Astrocyte of the spinal cord (primary cell): ENCODE data around the gene MYO1G.
A peak's percentile ranks its signal among the peaks of the same experiment; 100 is the strongest.

Experiments used
- DNase-seq: peaks from one replicate; pipeline ENCODE4 v3.0.0; 2011; ENCODE audit warnings: low read depth, low spot score
- H3K4me3 ChIP-seq: 2 replicates; pipeline ENCODE4 v1.5.1; 2011; ENCODE audit warnings: low read depth, mild to moderate bottlenecking, low read length, moderate library complexity
- in situ Hi-C: cut with HindIII; loops from 2 replicates; pipeline ENCODE4 v1.10.0; 2017; ENCODE audit warnings: low sequenced_read_pairs
- TF ChIP-seq, protein P1 (sequence below): IDR thresholded peaks from 2 replicates; pipeline ENCODE4 v1.5.1; 2012; ENCODE audit warnings: low read depth, mild to moderate bottlenecking, low read length, inconsistent platforms

MYO1G gene

DNA sequence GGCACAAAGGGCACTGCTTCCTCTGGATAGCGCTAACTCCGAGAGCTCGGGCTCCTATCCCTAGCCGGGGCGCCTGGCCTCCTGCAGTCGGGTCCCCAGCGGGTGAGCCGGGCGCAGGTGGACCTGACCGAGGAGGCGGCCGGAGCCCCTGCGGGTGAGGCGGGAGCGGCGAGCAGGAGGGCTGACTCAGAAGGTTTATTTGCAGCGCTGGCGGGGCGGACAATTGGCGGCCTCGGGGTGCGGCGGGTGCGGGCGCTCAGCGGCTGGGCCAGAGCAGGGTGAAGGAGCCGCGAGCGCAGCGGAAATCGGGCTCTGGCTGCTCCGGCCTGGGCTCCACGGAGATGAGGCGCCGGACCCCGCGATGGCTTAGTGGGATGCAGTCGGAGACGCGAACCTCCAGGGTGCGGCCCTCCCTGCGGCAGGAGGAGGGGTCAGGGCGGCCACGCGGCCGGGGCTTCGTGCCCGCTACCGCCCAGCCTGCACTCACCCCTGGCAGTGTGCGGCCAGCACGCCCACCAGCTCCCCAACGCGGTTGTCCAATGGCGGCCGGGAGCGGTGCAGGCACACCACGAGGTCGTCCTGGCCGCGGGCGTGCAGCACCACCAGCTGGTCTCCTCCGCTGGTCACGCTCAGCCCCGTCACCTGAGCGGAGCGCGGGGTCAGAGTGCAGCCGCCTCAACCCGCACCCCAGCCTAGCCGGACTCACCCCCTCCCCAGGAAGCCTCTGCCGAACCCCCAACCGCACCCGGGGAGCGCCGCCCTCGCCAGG is 16.1 kb downstream of the MYO1G start:
- in situ Hi-C loops: no loop called here
- DNase-seq: no peak
- TF ChIP-seq, protein P1, sequence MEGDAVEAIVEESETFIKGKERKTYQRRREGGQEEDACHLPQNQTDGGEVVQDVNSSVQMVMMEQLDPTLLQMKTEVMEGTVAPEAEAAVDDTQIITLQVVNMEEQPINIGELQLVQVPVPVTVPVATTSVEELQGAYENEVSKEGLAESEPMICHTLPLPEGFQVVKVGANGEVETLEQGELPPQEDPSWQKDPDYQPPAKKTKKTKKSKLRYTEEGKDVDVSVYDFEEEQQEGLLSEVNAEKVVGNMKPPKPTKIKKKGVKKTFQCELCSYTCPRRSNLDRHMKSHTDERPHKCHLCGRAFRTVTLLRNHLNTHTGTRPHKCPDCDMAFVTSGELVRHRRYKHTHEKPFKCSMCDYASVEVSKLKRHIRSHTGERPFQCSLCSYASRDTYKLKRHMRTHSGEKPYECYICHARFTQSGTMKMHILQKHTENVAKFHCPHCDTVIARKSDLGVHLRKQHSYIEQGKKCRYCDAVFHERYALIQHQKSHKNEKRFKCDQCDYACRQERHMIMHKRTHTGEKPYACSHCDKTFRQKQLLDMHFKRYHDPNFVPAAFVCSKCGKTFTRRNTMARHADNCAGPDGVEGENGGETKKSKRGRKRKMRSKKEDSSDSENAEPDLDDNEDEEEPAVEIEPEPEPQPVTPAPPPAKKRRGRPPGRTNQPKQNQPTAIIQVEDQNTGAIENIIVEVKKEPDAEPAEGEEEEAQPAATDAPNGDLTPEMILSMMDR: peak; percentile 10
- peak overlapping the region; percentile 4 for H3K4me3 ChIP-seq

DNA sequence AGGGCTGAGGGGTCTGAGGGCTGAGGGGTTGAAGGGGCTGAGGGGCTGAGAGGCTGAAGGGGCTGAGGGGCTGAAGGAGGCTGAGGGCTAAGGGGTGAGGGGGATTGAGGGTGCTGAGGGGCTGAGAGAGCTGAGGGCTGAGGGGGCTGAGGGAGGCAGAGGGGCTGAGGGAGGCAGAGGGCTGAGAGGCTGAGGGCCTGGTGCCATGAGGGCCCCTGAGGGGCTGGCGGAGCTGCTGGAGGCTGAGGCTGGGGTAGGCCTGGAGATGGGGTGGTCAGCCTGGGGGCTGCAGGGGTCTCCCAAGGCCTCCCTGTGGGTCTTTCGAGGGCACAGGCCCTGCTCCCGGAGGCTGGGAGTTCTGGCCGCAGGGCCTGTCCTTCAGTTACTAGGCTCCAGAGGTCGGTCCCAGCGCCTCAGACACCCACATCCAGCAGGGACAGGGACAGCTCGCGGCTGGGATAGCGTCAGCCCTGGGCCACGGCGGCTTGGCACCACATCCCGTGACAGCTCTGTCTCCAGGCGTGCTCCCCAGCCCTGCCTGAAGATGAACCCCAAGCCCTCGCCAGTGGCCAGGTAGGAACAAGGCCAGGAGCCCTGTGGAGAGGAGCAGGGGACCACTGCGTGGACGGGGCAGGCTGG is 16.9 kb downstream of the MYO1G start:
- TF ChIP-seq, protein P1: no peak
- H3K4me3 ChIP-seq: no peak overlapping the region
- DNase-seq: no peak
- in situ Hi-C loops: no loop called here

DNA sequence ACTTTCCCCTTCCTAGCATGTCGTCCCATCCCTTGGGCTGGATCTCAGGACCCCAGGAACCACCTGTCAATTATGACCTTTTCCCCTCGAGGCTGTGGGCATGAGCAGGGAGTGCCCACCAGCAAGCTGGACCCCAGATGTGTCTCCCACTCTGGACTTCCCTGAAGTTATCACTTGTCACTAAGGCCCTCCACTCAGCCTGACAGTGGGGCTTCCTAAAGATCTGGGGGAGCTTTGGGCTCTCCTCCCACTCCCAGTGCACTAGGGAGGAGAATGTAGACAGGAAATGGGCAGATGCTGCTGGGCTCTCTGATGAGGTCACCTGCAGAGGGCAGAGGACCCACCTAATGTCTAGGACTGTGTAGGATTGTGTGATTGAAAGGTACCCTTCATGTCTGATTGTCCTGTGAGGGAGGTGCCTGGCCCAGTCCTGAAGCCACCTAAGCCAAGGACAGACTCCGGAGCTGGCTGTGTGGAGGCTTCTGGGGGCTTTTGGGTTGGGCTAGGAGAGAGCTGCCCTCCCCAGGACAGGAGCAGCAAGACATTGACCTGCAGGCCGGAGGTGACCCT is 18.7 kb downstream of the MYO1G start:
- DNase-seq: no peak
- in situ Hi-C loops: no loop called here
- TF ChIP-seq, protein P1: no peak

DNA sequence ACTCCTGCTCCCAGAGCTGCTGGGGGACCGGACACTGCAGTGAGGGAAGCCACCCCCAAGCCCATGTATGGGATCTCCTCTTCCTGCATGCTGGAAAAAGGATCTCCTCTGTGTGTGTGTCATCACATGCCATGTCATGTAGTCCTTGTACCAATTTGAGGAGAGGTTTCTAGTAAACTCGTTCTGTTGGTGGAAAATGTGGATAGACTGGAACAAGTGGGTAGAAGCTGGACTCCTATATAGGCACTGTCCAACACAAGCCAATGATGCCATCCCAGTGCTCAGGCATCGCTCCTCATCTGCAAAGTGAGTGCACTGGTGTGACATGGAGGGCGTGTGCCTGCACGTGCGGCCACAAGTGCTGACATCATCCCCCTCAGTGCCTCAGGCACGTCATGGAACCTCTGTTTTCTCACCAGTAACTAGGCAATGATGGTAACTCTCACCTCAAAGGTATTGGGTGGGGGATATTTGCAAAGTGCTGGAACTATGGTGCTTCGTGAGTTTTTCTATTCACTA is 19.3 kb downstream of the MYO1G start:
- TF ChIP-seq, protein P1: no peak
- H3K4me3 ChIP-seq: no peak overlapping the region
- DNase-seq: no peak
- in situ Hi-C loops: no loop called here

More for the DNA sequence above, 18.7 kb downstream of the MYO1G start:
- H3K4me3 ChIP-seq: no peak overlapping the region

DNA sequence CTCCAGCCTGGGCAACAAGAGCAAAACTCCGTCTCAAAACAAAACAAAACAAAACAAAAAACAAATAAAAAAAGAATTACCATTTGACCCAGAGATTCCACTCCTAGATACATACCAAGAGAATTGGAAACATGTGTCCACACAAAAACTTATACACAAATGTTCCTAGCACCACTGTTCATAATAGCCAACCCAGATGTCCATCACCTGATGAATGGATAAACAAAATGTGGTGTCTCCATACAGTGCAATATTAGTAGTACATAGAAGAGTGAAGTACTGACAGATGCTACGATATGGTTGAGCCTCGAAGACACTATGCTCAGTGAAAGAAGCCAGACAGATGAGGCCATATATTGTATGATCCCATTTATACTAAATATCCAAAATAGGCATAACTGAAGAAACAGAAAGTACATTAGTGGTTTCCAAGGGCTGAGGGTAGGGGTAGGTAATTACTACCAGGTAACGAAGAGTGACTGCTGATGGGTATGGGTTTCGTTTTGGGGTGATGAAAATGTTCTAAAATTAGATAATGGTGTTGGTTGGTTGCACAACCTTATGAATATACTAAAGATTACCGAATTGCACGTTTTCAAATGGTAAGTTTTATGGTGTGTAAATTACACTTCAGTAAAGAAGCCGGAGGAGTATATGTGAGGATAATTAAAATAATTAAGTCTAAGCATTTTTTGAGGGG is 20.0 kb downstream of the MYO1G start:
- TF ChIP-seq, protein P1: no peak
- no peak for DNase-seq
- no peak overlapping the region for H3K4me3 ChIP-seq
- in situ Hi-C loops: no loop called here

DNA sequence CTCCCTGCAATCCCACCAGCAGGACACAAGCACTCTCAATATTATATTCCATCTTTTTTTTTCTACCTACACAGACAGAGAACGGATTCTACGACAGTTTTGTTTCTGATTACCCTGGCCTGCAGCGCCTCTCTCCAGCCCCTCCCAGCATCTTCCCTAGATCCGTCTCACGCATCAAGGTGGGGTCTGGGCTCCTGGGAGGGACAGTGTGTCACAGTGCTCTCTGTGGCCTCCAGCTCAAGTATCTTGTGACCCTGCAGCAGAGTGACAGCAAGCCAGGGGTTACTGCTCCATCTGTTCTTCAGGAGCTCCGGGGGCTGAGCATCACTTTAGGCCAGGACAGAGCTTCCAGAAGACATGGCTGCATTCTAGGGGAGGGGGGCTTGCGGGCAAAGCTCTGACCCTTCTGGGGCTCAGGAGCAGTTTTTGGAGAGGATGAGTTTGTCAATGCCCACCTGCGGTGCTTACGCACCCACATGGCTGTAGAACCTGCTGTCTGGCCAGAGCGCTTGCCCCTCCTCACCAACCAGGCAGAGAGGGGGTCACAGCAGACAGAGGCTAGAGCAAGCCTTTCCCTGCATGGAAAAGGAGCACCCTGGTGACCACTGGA is 22.6 kb downstream of the MYO1G start:
- H3K4me3 ChIP-seq: no peak overlapping the region
- TF ChIP-seq, protein P1: no peak
- in situ Hi-C loops: no loop called here

More for the DNA sequence above, 22.6 kb downstream of the MYO1G start:
- DNase-seq: no peak
